SK-N-SH (cell line): ENCODE results near the gene SH3PXD2B.

Source experiments
- FOXJ3 ChIP-seq: sonication (generic); formaldehyde crosslinking; IDR thresholded peaks from 2 replicates; pipeline ENCODE4 v1.5.1; 2020; ENCODE audit warnings: mild to moderate bottlenecking, missing genetic modification reagents
- JUND ChIP-seq: IDR thresholded peaks from 2 replicates; pipeline ENCODE4 v1.4.0; 2012
- MEF2A ChIP-seq: IDR thresholded peaks from 2 replicates; pipeline ENCODE4 v1.4.0; 2012; ENCODE audit warnings: low read depth, borderline replicate concordance
- NFIC ChIP-seq: IDR thresholded peaks from 2 replicates; pipeline ENCODE4 v1.4.0; 2012; ENCODE audit warnings: borderline replicate concordance
- RAD21 ChIP-seq: IDR thresholded peaks from 2 replicates; pipeline ENCODE4 v1.6.1; 2012; ENCODE audit warnings: mild to moderate bottlenecking, low read length
- RFX5 ChIP-seq: IDR thresholded peaks from 2 replicates; pipeline ENCODE4 v1.6.1; 2012; ENCODE audit warnings: mild to moderate bottlenecking, improper control_type of control experiment, low read length
- SMC3 ChIP-seq: IDR thresholded peaks from 2 replicates; pipeline ENCODE4 v1.6.1; 2012; ENCODE audit warnings: low read depth, low read length, improper control_type of control experiment
- TF ChIP-seq, protein P1 (sequence below): fragments of 200-600 bp; sonication (generic); IDR thresholded peaks from 2 replicates; pipeline ENCODE4 v1.6.1; 2017; ENCODE audit warnings: antibody characterized with exemption, mild to moderate bottlenecking, moderate library complexity
- TF ChIP-seq, protein P2 (sequence below): IDR thresholded peaks from 2 replicates; pipeline ENCODE4 v1.4.0; 2012; ENCODE audit warnings: low read depth, borderline replicate concordance

DNA sequence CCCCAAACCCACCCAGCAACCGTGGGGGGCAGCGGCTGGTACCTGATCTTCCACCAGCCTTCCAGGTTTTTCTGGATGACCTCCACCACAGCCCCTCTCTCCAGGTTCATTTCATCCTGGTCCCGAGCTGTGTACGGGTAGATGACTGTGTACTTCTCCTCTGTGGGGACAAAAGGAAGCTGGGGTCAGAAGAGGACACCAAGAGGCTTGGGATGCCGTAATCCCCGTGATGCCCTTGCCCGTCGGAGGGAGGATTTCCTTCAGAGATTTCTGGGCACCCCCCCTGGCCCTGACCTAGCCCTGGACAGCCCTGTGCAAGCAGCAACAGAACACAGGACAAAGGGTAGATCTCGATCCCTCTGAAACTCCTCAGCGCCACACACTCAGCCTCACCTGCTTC, 100.5 kb downstream of the SH3PXD2B start:
- TF ChIP-seq, protein P1, sequence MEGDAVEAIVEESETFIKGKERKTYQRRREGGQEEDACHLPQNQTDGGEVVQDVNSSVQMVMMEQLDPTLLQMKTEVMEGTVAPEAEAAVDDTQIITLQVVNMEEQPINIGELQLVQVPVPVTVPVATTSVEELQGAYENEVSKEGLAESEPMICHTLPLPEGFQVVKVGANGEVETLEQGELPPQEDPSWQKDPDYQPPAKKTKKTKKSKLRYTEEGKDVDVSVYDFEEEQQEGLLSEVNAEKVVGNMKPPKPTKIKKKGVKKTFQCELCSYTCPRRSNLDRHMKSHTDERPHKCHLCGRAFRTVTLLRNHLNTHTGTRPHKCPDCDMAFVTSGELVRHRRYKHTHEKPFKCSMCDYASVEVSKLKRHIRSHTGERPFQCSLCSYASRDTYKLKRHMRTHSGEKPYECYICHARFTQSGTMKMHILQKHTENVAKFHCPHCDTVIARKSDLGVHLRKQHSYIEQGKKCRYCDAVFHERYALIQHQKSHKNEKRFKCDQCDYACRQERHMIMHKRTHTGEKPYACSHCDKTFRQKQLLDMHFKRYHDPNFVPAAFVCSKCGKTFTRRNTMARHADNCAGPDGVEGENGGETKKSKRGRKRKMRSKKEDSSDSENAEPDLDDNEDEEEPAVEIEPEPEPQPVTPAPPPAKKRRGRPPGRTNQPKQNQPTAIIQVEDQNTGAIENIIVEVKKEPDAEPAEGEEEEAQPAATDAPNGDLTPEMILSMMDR, result no peak
- TF ChIP-seq RAD21 (no peak), RFX5 (no peak), FOXJ3 (CRISPR knock-in tag) (no peak), SMC3 (no peak), JUND (no peak), NFIC (no peak), MEF2A (no peak)
- TF ChIP-seq, protein P2, sequence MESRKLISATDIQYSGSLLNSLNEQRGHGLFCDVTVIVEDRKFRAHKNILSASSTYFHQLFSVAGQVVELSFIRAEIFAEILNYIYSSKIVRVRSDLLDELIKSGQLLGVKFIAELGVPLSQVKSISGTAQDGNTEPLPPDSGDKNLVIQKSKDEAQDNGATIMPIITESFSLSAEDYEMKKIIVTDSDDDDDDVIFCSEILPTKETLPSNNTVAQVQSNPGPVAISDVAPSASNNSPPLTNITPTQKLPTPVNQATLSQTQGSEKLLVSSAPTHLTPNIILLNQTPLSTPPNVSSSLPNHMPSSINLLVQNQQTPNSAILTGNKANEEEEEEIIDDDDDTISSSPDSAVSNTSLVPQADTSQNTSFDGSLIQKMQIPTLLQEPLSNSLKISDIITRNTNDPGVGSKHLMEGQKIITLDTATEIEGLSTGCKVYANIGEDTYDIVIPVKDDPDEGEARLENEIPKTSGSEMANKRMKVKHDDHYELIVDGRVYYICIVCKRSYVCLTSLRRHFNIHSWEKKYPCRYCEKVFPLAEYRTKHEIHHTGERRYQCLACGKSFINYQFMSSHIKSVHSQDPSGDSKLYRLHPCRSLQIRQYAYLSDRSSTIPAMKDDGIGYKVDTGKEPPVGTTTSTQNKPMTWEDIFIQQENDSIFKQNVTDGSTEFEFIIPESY, result no peak
